Cardiac fibroblast (primary cell): ENCODE measurements around the gene PVALEF.

Source experiments
- DNase-seq, 2 donors: peaks; one replicate each; pipeline versions ENCODE4 v3.0.0 to v3.0.0-alpha.2; 2010; ENCODE audit warnings: low read depth in 2 of 2
- H3K4me3 ChIP-seq, 2 donors: replicated peaks in 1 of 2; 1 replicate in 1 of 2; 2 replicates in 1 of 2; pipeline ENCODE4 v1.5.1; 2011; ENCODE audit warnings: low read depth in 2 of 2, low read length in 2 of 2, mild to moderate bottlenecking in 2 of 2, moderate library complexity in 1 of 2
- TF ChIP-seq, protein P1 (sequence below): IDR thresholded peaks from one replicate; pipeline ENCODE4 v1.5.1; 2011; ENCODE audit warnings: low read depth, mild to moderate bottlenecking, low read length, inconsistent platforms

PVALEF gene

DNA sequence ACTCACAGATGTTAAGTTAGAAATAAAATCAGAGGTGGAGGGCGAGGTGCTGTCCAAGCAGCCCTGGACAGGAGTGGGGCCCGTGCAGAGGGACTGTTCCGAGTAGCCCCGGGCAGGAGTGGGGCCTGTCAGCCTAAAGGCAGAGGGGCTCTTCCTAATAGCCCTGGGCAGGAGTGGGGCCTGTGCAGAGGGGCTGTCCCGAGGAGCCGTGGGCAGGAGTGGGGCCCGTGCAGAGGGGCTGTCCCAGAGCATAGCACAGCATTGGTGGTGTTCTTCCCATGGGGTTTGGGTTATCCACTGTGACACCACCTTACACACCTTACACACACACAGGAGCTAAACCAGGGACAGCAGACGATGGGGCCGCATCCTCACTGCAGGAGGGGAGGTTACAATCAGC is 47.1 kb downstream of the PVALEF start:
- TF ChIP-seq, protein P1, sequence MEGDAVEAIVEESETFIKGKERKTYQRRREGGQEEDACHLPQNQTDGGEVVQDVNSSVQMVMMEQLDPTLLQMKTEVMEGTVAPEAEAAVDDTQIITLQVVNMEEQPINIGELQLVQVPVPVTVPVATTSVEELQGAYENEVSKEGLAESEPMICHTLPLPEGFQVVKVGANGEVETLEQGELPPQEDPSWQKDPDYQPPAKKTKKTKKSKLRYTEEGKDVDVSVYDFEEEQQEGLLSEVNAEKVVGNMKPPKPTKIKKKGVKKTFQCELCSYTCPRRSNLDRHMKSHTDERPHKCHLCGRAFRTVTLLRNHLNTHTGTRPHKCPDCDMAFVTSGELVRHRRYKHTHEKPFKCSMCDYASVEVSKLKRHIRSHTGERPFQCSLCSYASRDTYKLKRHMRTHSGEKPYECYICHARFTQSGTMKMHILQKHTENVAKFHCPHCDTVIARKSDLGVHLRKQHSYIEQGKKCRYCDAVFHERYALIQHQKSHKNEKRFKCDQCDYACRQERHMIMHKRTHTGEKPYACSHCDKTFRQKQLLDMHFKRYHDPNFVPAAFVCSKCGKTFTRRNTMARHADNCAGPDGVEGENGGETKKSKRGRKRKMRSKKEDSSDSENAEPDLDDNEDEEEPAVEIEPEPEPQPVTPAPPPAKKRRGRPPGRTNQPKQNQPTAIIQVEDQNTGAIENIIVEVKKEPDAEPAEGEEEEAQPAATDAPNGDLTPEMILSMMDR = no peak
- DNase-seq = no peak
- no peak overlapping the region for H3K4me3 ChIP-seq

- TF ChIP-seq, protein P1 = no peak
- H3K4me3 ChIP-seq = no peak overlapping the region
- no peak for DNase-seq
Measured at GRCh38 chr17:81213978-81214377, 48.7 kb downstream of the PVALEF start.

- H3K4me3 ChIP-seq = no peak overlapping the region
- TF ChIP-seq, protein P1 = no peak
- no peak for DNase-seq
Measured at GRCh38 chr17:81217491-81217890, 52.2 kb downstream of the PVALEF start.

- no peak for DNase-seq
- H3K4me3 ChIP-seq = no peak overlapping the region
- TF ChIP-seq, protein P1 = no peak
Measured at GRCh38 chr17:81218459-81218858, 53.2 kb downstream of the PVALEF start.

DNA sequence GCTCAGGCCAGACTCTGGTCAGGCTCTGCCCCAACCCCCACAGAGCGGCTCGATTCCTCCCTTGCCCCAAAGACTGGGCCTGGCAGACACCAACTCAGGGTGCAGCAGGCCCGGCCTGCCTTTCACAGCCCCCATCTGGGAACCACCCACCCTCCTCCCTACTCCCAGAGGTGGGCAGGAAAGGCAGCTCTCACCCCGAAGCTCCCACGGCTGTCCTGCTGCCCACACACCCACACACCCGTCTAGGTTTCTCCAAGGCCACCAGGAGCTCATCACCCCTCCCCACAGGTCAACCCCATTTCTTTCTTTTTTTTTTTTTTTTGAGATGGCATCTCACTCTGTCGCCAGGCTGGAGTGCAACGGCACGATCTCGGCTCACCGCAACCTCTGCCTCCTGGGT is 53.7 kb downstream of the PVALEF start:
- TF ChIP-seq, protein P1 = no peak
- no peak overlapping the region for H3K4me3 ChIP-seq
- no peak for DNase-seq

- H3K4me3 ChIP-seq = no peak overlapping the region
- DNase-seq = no peak
- TF ChIP-seq, protein P1 = no peak
Measured at GRCh38 chr17:81219476-81220180, 54.3 kb downstream of the PVALEF start.

DNA sequence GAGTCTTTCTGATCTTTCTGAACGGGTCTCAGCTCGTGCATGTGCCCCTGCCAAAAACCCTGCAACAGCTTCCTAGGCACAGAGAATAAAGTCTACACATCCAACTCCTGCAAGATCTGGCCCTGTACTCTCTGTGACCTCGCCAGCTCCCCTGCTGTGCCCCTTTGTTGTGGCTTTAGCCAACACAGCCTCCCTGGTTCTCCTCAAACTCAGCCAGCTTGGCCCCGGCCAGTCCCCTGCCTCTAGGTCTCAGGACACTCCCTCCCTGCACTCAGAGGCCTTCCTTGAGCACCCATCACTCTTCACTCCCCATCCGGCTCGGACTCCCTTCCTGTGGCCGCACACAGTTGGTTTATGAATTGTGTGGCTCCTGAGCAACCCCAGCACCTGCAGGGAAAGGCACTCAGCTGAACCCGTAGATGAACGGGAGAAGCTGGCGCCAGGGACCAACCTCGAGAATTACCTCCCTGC is 56.1 kb downstream of the PVALEF start:
- DNase-seq = no peak
- H3K4me3 ChIP-seq = peak overlapping the region; percentile 76 to 84
- TF ChIP-seq, protein P1 = no peak
